Choroid plexus epithelial cell (primary cell): ENCODE measurements around the gene ACRBP.

Experiments
- DNase-seq: peaks from one replicate; pipeline ENCODE4 v3.0.0-alpha.2; 2010; ENCODE audit warnings: low read depth
- H3K4me3 ChIP-seq: 2 replicates; pipeline ENCODE4 v1.5.1; 2011; ENCODE audit warnings: low read depth, mild to moderate bottlenecking, control low read depth, low read length, moderate library complexity
- CTCF ChIP-seq: conservative IDR thresholded peaks from 2 replicates; pipeline ENCODE4 v1.5.1; 2011; ENCODE audit warnings: low read depth, mild to moderate bottlenecking, control low read depth, inconsistent platforms, low read length, moderate library complexity

ACRBP gene

GRCh38 chr12:6613015-6613775 is 34.0 kb downstream of the ACRBP start:
- no peak for TF ChIP-seq CTCF
- DNase-seq, result peak; percentile 86
- H3K4me3 ChIP-seq, result peak overlapping the region; percentile 37

- TF ChIP-seq CTCF, result no peak
- no peak overlapping the region for H3K4me3 ChIP-seq
- no peak for DNase-seq
These were observed 34.6 kb downstream of the ACRBP start for GRCh38 chr12:6612652-6613014.

- no peak for DNase-seq
- no peak for TF ChIP-seq CTCF
- H3K4me3 ChIP-seq, result no peak overlapping the region
These were observed 35.0 kb downstream of the ACRBP start for GRCh38 chr12:6612247-6612646.

- DNase-seq, result no peak
- H3K4me3 ChIP-seq, result no peak overlapping the region
- no peak for TF ChIP-seq CTCF
These were observed 38.5 kb downstream of the ACRBP start for GRCh38 chr12:6608592-6609281.

GRCh38 chr12:6607751-6608591 is 39.3 kb downstream of the ACRBP start:
- no peak for TF ChIP-seq CTCF
- peak; percentile 49 for DNase-seq
- H3K4me3 ChIP-seq, result no peak overlapping the region

GRCh38 chr12:6606331-6607131 is 40.7 kb downstream of the ACRBP start:
- peak overlapping the region; percentile 83 for H3K4me3 ChIP-seq

More at GRCh38 chr12:6606331-6607131, 40.7 kb downstream of the ACRBP start:
- no peak for TF ChIP-seq CTCF
- DNase-seq, result peak; percentile 28
